ENCODE results near the gene LEF1. TPM values are rescaled to one million over a fixed set of nuclear protein-coding genes. Genes with fewer than 3 reads are reported as not detected.

LEF1 gene
- total and polyA plus RNA-seq, 2 experiments from 2014 or later = 0.50 to 0.73 TPM

GRCh38 chr4:108146336-108146735 is 22.4 kb downstream of the LEF1 start (continued):
- no peak for TF ChIP-seq ZNF462 (CRISPR knock-in tag; IDR thresholded peaks at IDR 0.05)
- TF ChIP-seq ZNF114 (CRISPR knock-in tag; IDR thresholded peaks at IDR 0.05) = no peak
- TF ChIP-seq EZH2phosphoT487 (IDR thresholded peaks at IDR 0.05; ENCODE audit: unreplicated experiment) = no peak

- H3K27ac ChIP-seq (ENCODE audit: low read depth) = no peak overlapping the region
- no peaks in the 10 kb centered on the region for H3K9me2 ChIP-seq (ENCODE audit: insufficient read depth)
- DNase-seq (ENCODE audit: low spot score) (no peak), ATAC-seq (no peak)
- no peak overlapping the region for H3K4me3 ChIP-seq
- no peaks in the 10 kb centered on the region for H3K36me3 ChIP-seq (ENCODE audit: insufficient read depth)
- peaks cover 42% of the 10 kb centered on the region for H3K4me1 ChIP-seq (ENCODE audit: insufficient read depth)
- H4K20me1 ChIP-seq (replicated peaks; ENCODE audit: insufficient read depth) = no peaks in the 10 kb centered on the region
- no peaks in the 10 kb centered on the region for H3K9me3 Mint-ChIP-seq
- peaks cover 25% of the 10 kb centered on the region; the same call in 1 of the 2 replicates for H3K27me3 ChIP-seq (ENCODE audit: insufficient read depth)
- no peak overlapping the region for H2AFZ ChIP-seq
- H3K79me2 ChIP-seq (replicated peaks; ENCODE audit: insufficient read depth) = no peaks in the 10 kb centered on the region
- no peak overlapping the region for H3K27ac Mint-ChIP-seq
- peaks cover 3% of the 10 kb centered on the region for H3K27me3 Mint-ChIP-seq (ENCODE audit: insufficient read depth, low read depth, poor library complexity)
- H3K4me1 Mint-ChIP-seq = peaks cover 46% of the 10 kb centered on the region
- H3K4me3 Mint-ChIP-seq = no peak overlapping the region
- no peaks in the 10 kb centered on the region for H3K36me3 Mint-ChIP-seq (ENCODE audit: low read depth)
- H3F3A ChIP-seq (replicated peaks; ENCODE audit: low read depth) = no peaks in the 10 kb centered on the region
- 0 out of 2 replicates have a peak overlapping the region, but pooled peaks have one; percentile 44 for H3K4me2 ChIP-seq
- TF ChIP-seq CREB1 (CRISPR knock-in tag; IDR thresholded peaks at IDR 0.05; ENCODE audit: low read depth) (no peak), JUNB (IDR thresholded peaks at IDR 0.05; ENCODE audit: unreplicated experiment) (no peak), CTCF (conservative IDR thresholded peaks at IDR 0.05; ENCODE audit: low read depth in 2 of 2) (no peak), EZH2phosphoT487 (IDR thresholded peaks at IDR 0.05; ENCODE audit: unreplicated experiment) (no peak), NANOG (IDR thresholded peaks at IDR 0.05; ENCODE audit: borderline replicate concordance) (no peak), ZNF462 (CRISPR knock-in tag; IDR thresholded peaks at IDR 0.05) (no peak), POLR2AphosphoS5 (IDR thresholded peaks at IDR 0.05; ENCODE audit: low read depth) (no peak), STAT1 (IDR thresholded peaks at IDR 0.05; ENCODE audit: unreplicated experiment) (no peak)
These were observed 24.3 kb downstream of the LEF1 start for GRCh38 chr4:108144451-108144850.

Measured in GM23338 (cell line).